NB4 (cell line): ENCODE data around the gene BHLHA15.

Source experiments
- MYC ChIP-seq: IDR thresholded peaks from 2 replicates; pipeline ENCODE4 v1.6.1; 2011; ENCODE audit warnings: low read depth, low read length
- POLR2A ChIP-seq: IDR thresholded peaks from 2 replicates; pipeline ENCODE4 v1.6.1; 2011; ENCODE audit warnings: mild to moderate bottlenecking; ENCODE audit not compliant: insufficient read length; ENCODE audit errors: extremely low read depth
- TF ChIP-seq, protein P1 (sequence below): IDR thresholded peaks from one replicate; pipeline ENCODE4 v1.5.1; 2012; ENCODE audit warnings: low read depth, low read length
- TF ChIP-seq, protein P2 (sequence below): IDR thresholded peaks from 2 replicates; pipeline ENCODE4 v1.6.1; 2011; ENCODE audit warnings: low read depth, low read length

DNA sequence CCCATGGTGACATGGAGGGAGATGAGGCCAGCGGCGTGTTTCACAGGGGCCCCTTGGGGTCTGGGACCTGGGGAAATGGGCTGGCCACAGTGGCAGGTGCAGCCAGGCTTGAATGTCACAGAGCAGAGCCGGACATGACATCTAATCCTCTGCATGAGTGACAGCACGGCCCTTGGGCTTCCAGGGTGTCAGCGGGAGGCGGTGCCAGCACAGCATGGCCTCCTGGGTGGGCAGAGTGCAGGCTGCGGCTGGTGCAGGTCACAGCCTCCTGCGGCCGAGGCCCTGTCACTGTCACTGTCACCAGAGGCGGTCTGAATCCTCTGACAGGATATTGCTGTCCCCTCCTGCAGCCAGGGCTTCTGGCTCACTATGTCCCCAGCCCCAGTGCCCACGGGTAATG lies 18.2 kb downstream of the BHLHA15 start:
- TF ChIP-seq, protein P1, sequence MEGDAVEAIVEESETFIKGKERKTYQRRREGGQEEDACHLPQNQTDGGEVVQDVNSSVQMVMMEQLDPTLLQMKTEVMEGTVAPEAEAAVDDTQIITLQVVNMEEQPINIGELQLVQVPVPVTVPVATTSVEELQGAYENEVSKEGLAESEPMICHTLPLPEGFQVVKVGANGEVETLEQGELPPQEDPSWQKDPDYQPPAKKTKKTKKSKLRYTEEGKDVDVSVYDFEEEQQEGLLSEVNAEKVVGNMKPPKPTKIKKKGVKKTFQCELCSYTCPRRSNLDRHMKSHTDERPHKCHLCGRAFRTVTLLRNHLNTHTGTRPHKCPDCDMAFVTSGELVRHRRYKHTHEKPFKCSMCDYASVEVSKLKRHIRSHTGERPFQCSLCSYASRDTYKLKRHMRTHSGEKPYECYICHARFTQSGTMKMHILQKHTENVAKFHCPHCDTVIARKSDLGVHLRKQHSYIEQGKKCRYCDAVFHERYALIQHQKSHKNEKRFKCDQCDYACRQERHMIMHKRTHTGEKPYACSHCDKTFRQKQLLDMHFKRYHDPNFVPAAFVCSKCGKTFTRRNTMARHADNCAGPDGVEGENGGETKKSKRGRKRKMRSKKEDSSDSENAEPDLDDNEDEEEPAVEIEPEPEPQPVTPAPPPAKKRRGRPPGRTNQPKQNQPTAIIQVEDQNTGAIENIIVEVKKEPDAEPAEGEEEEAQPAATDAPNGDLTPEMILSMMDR = no peak
- TF ChIP-seq, protein P2, sequence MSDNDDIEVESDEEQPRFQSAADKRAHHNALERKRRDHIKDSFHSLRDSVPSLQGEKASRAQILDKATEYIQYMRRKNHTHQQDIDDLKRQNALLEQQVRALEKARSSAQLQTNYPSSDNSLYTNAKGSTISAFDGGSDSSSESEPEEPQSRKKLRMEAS = no peak
- TF ChIP-seq MYC = no peak
- no peak for TF ChIP-seq POLR2A
